RWPE2 (cell line): Measurements from ENCODE around the gene MRPL14.

ENCODE experiments used
- ATAC-seq: fragments of 200-7000 bp; cut with Tn5 transposase; 3 replicates; pipeline ENCODE4 v1.9.1; 2021; ENCODE audit warnings: low read depth
- DNase-seq: peaks from one replicate; pipeline ENCODE4 v3.0.0-alpha.2; 2020; ENCODE audit warnings: low spot score
- H3K27ac ChIP-seq: fragments of 450-650 bp; 2 replicates; pipeline ENCODE4 v1.5.1; 2017; ENCODE audit warnings: mild to moderate bottlenecking; ENCODE audit not compliant: poor library complexity, severe bottlenecking
- H3K27me3 ChIP-seq: fragments of 250-450 bp; sonication (Bioruptor Pico); 2 replicates; pipeline ENCODE4 v1.5.1; 2021; ENCODE audit warnings: mild to moderate bottlenecking, moderate library complexity; ENCODE audit not compliant: insufficient read depth, poor library complexity, severe bottlenecking
- H3K36me3 ChIP-seq: fragments of 250-450 bp; sonication (Bioruptor Pico); 2 replicates; pipeline ENCODE4 v1.5.1; 2020; ENCODE audit warnings: low read depth, mild to moderate bottlenecking, moderate library complexity
- H3K4me1 ChIP-seq: fragments of 250-450 bp; sonication (Bioruptor Pico); 2 replicates; pipeline ENCODE4 v1.5.1; 2021; ENCODE audit warnings: mild to moderate bottlenecking, moderate library complexity; ENCODE audit not compliant: insufficient read depth, poor library complexity, severe bottlenecking
- H3K4me3 ChIP-seq: fragments of 250-450 bp; sonication (Bioruptor Pico); 2 replicates; pipeline ENCODE4 v1.5.1; 2021; ENCODE audit warnings: mild to moderate bottlenecking, moderate library complexity; ENCODE audit not compliant: severe bottlenecking
- H3K9me3 ChIP-seq: fragments of 250-450 bp; sonication (Bioruptor Pico); 2 replicates; pipeline ENCODE4 v1.5.1; 2021; ENCODE audit warnings: mild to moderate bottlenecking, moderate library complexity; ENCODE audit not compliant: severe bottlenecking
- TF ChIP-seq, protein P1 (sequence below): fragments of 450-650 bp; IDR thresholded peaks from one replicate; pipeline ENCODE4 v1.5.1; 2017; ENCODE audit warnings: mild to moderate bottlenecking, moderate library complexity; ENCODE audit not compliant: poor library complexity, severe bottlenecking

The MRPL14 gene

DNA sequence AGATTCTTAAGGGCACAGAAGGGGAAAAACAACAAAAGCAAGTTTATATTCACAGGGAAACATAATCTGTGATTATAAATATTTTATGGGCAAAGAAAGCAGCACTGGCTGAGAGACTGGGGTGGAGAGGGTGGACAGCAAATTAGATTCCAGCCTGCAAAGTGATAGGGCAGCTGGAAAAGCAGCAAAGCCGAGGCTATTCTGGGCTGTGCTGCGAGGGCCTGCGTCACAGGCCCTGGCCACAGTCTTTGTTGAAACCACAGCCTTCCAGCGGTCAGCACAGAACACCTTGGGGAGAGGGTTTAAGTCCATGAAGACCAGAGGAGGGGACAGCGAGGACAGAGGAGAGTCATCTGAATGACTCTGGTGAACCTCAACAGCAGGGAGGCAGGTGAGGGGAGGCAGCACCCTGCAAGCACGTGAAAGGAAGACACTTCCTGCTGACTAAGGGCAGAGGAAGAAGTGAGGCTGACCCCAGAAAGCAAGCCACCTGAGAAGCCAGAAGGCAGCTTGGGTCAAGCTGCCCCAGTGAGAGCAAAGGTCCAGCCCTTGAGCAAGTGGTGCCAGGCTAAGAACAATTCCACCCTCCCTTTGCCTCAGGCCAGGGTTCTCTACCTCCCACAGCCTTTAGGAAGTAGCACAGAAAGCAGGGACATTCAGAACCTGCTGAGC lies 17.1 kb downstream of the MRPL14 start:
- no peak for ATAC-seq
- H3K4me1 ChIP-seq = peaks cover 4% of the 10 kb centered on the region
- H3K36me3 ChIP-seq = peaks cover 86% of the 10 kb centered on the region

DNA sequence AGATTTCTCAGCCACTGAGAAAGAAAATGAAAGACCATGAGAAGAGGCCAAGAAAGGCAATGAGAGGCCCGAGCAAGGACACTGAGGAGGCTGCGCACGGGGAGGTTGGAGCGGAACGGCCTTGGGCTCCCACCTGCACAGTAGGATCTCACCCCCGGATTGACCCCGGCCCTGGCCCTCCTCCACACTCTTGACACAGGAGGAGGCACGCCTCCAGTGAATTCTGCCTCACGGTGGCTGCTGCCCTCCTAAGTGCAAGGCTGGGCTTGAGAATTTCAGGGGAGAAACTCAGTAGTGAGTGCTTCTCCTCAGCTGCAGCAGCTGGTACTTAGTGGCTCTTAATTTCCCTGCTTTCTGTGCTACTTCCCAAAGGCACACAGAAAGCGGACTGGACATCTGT lies 18.0 kb downstream of the MRPL14 start:
- no peaks in the 10 kb centered on the region for H3K27me3 ChIP-seq
- ATAC-seq (no peak), DNase-seq (no peak)
- peaks cover 86% of the 10 kb centered on the region for H3K36me3 ChIP-seq
- TF ChIP-seq, protein P1, sequence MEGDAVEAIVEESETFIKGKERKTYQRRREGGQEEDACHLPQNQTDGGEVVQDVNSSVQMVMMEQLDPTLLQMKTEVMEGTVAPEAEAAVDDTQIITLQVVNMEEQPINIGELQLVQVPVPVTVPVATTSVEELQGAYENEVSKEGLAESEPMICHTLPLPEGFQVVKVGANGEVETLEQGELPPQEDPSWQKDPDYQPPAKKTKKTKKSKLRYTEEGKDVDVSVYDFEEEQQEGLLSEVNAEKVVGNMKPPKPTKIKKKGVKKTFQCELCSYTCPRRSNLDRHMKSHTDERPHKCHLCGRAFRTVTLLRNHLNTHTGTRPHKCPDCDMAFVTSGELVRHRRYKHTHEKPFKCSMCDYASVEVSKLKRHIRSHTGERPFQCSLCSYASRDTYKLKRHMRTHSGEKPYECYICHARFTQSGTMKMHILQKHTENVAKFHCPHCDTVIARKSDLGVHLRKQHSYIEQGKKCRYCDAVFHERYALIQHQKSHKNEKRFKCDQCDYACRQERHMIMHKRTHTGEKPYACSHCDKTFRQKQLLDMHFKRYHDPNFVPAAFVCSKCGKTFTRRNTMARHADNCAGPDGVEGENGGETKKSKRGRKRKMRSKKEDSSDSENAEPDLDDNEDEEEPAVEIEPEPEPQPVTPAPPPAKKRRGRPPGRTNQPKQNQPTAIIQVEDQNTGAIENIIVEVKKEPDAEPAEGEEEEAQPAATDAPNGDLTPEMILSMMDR = no peak
- H3K9me3 ChIP-seq = no peaks in the 10 kb centered on the region
- no peak overlapping the region for H3K4me3 ChIP-seq
- H3K27ac ChIP-seq = no peak overlapping the region
- H3K4me1 ChIP-seq = no peaks in the 10 kb centered on the region

More for the DNA sequence above, 17.1 kb downstream of the MRPL14 start:
- no peaks in the 10 kb centered on the region for H3K27me3 ChIP-seq
- H3K9me3 ChIP-seq = no peaks in the 10 kb centered on the region
- H3K4me3 ChIP-seq = no peak overlapping the region
- H3K27ac ChIP-seq = no peak overlapping the region
- TF ChIP-seq, protein P1 = no peak
- no peak for DNase-seq

DNA sequence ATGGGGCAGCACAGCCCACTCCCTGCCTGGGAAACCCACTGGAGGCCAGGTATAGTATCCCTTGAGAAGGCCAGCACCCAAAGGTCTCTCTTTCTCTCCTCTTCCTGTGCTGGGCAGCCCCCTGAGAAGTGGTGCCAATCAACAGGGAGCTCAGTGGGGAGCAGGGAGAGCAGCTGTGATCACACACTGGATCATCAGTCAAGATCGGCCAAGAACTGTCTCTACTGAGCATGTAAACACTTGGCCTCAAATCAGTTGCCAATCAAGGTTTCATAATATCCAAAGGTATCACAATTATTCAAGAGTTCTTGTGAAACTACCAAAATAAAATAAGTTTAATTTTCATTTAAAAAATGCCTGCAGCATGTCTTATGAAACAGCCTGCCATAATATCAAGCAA lies 18.8 kb downstream of the MRPL14 start:
- Histone ChIP-seq H3K4me3 (no peak overlapping the region), H3K27ac (no peak overlapping the region), H3K9me3 (no peaks in the 10 kb centered on the region), H3K27me3 (no peaks in the 10 kb centered on the region), H3K4me1 (no peaks in the 10 kb centered on the region), H3K36me3 (peaks cover 86% of the 10 kb centered on the region)
- TF ChIP-seq, protein P1 = no peak
- no peak for ATAC-seq
- DNase-seq = no peak

DNA sequence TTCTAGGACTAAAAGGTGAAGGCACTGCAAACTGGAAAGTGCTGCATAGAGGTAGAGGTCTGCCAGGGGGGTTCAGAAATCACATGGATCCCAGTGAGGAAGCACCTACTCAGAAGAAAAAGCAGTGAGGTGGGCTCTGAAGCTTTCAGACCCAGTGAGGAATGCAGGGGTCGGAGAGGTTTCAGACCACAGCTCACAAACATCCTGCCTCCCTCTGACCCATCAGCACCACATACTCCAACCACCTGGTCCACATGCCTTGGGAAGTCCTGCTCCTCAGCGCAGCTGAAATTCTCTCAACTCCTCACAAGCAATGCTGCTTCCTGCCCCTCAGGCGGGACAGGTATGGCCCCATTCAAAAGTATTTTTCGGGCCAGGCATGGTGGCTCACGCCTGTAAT lies 20.2 kb downstream of the MRPL14 start:
- Histone ChIP-seq H3K36me3 (peaks cover 71% of the 10 kb centered on the region), H3K9me3 (no peaks in the 10 kb centered on the region), H3K27ac (no peak overlapping the region), H3K4me3 (no peak overlapping the region), H3K27me3 (no peaks in the 10 kb centered on the region), H3K4me1 (no peaks in the 10 kb centered on the region)
- DNase-seq (no peak), ATAC-seq (no peak)
- TF ChIP-seq, protein P1 = no peak

DNA sequence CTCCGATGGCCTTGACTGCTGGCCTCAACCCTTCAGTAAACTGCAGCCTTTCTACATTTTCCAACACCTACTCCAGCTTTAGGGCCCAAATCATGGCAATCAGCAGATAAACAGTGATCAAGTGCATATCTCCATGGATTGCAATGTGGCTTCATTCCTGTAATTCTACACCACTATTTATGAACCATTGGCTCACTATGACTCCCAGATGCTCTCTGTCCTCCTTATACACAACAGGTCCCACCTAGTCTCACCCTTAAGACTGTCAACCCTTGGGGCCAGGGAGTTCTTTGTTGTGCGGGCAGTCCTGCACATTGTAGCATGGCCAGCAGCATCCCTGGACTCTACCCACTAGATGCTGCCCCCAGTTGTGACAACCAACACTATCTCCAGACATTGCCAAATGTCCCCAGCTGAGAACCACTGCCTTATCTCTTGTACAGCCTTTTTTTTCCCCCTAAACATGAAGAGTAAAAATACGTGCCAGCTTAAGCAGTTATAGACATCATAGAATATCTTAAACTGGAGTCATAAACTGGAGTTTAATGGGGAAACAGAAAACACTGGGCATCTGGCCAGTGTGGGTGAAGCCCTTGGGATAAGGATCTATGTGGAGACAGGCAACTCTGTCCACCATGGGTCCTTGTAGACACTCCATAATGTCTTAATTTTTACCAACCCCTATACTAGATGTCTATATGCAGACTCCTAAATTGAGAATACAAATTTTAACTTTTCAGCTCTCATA lies 21.1 kb downstream of the MRPL14 start:
- ATAC-seq (no peak), DNase-seq (no peak)
- Histone ChIP-seq H3K4me3 (no peak overlapping the region), H3K27me3 (no peaks in the 10 kb centered on the region), H3K4me1 (no peaks in the 10 kb centered on the region), H3K9me3 (no peaks in the 10 kb centered on the region), H3K36me3 (peaks cover 63% of the 10 kb centered on the region), H3K27ac (no peak overlapping the region)
- TF ChIP-seq, protein P1 = no peak
